LNCAP (cell line): ENCODE measurements around the gene BIN1.

ENCODE experiments used
- CTCF ChIP-seq: fragments of 450-650 bp; IDR thresholded peaks from 2 replicates; pipeline ENCODE4 v1.5.1; 2017; ENCODE audit warnings: mild to moderate bottlenecking

BIN1 gene

GRCh38 chr2:127106991-127107621, at the start of gene BIN1:
TSS of gene BIN1 (minus strand) at chr2:127107154. CDS start at chr2:127106943, 211 bp downstream.
- TF ChIP-seq CTCF: no peak

DNA sequence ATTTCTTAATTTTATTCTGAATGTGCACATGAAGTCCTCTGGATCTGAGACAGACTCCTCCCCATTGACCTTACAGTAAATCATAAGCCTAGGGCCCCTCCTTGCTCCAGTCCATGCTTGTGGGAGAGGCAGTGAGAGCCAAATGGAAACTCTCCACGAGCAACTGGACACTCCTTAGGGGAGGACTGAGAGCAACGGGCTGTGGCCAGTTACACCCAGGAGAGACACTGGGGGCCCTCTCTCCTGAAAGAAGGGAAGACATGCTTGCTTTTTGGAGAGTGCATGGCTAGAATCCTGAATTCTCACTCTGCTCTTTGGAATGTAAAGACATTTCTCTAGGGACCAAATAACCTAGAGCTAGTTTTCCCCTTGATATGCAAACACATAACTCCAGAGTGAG, 49.0 kb upstream of the BIN1 start:
- no peak for TF ChIP-seq CTCF

GRCh38 chr2:127155028-127155581, 48.2 kb upstream of the BIN1 start:
- no peak for TF ChIP-seq CTCF

DNA sequence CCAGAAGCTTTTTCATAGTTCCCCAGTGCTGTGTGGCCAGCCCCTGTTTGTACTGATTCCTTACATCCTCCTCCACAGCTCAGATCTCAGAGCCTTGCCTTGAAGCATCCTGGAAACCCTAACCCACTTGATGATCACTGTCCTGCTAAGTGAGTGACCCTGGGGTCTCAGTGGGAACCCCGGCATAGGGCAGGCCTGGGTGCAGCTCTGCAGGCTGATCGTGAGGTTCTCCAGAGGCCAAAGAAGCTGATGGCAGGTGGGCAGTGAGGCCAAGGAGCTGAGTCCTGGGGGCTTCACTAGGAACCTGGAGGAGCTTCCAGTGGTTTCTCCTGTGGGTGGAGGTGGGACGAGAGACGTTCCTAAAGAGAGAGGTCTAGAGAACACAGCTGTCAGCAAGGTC, 47.4 kb upstream of the BIN1 start:
- TF ChIP-seq CTCF: no peak

GRCh38 chr2:127153691-127154158, 46.8 kb upstream of the BIN1 start:
- no peak for TF ChIP-seq CTCF

DNA sequence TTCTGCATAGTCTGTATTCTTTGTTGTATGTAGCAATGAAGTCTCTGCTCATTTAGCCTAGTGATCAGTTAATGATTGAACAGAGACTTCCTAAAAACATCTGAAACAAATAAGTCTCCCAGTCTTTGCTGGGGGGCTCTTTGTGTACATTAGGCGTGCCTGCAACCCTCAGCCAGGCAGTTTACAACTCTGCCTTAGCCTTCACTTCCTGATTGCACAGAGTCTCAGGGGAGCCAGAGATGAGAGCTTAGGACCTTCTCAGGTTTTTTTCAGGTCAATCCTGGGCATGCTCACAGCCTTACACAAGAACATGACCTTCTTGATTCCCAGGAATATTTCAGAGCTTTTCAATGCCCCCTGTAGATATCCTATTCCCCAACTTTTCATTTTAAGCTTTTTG, 44.0 kb upstream of the BIN1 start:
- no peak for TF ChIP-seq CTCF

DNA sequence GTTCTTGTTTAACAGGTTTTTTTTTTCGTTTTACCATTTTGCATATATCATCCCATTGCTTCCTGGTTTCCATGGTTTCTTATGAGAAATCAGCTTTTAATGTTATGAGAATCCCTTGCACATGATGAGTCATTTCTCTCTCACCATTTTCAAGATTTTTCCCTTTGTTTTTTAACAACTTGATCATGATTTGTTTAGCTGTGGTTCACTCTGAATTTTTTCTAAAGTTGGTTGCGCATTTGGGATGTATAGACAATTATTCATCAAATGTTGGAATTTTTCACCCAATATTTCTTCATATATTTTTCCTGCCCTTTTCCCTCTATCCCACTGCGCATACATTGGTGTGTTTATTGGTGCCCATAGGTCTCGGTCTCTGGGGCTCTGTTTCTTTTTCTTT, 42.4 kb upstream of the BIN1 start:
- TF ChIP-seq CTCF: no peak
